ENCODE results near the gene TTC9.
A peak's percentile ranks its signal among the peaks of the same experiment; 100 is the strongest.

Gene TTC9

GRCh38 chr14:70646705-70647104 is 5.0 kb downstream of the TTC9 start:
- peaks cover 29% of the 10 kb centered on the region for H3F3A ChIP-seq (ENCODE audit: insufficient read depth)
- peaks cover 95% of the 10 kb centered on the region for H3K79me2 ChIP-seq (ENCODE audit: insufficient read depth, low read length)
- no peaks in the 10 kb centered on the region for H3K27me3 ChIP-seq (ENCODE audit: low read length)
- peak overlapping the region; percentile 96 for H3K4me2 ChIP-seq (ENCODE audit: low read depth, low read length, poor library complexity, severe bottlenecking)
- H4K20me1 ChIP-seq (ENCODE audit: low read depth, low read length): no peaks in the 10 kb centered on the region
- no peaks in the 10 kb centered on the region for H3K9me2 ChIP-seq (replicated peaks; ENCODE audit: insufficient read depth, low read length)
- peaks cover 18% of the 10 kb centered on the region for H3K36me3 ChIP-seq (ENCODE audit: low read length)
- H3K4me3 ChIP-seq (ENCODE audit: insufficient read depth, low read length, poor library complexity, severe bottlenecking): no peak overlapping the region
- no peak overlapping the region; the same call in 1 of the 2 replicates for H3K27ac ChIP-seq (ENCODE audit: low read depth, low read length)
- no peak for TF ChIP-seq EZH2phosphoT487 (conservative IDR thresholded peaks at IDR 0.05; ENCODE audit: low read length)
- TF ChIP-seq CTCF (IDR thresholded peaks at IDR 0.05; ENCODE audit: insufficient read depth, low read length, poor library complexity, severe bottlenecking): no peak
- no peak overlapping the region for H2AFZ ChIP-seq (ENCODE audit: low read depth, low read length, severe bottlenecking)
- H3K9ac ChIP-seq (ENCODE audit: low read length): no peak overlapping the region
- no peaks in the 10 kb centered on the region for H3K9me3 ChIP-seq (ENCODE audit: insufficient read depth, low read length)

GRCh38 chr14:70648346-70648745 is 6.6 kb downstream of the TTC9 start:
- Histone ChIP-seq H2AFZ (ENCODE audit: low read depth, low read length, severe bottlenecking) (no peak overlapping the region), H3K27ac (ENCODE audit: low read depth, low read length) (peak overlapping the region; percentile 50; the same call in 1 of the 2 replicates), H3K9me3 (ENCODE audit: insufficient read depth, low read length) (no peaks in the 10 kb centered on the region), H3K36me3 (ENCODE audit: low read length) (peaks cover 23% of the 10 kb centered on the region), H3K27me3 (ENCODE audit: low read length) (no peaks in the 10 kb centered on the region), H3F3A (ENCODE audit: insufficient read depth) (peaks cover 41% of the 10 kb centered on the region), H3K4me2 (ENCODE audit: low read depth, low read length, poor library complexity, severe bottlenecking) (no peak overlapping the region), H3K9ac (ENCODE audit: low read length) (no peak overlapping the region), H3K9me2 (replicated peaks; ENCODE audit: insufficient read depth, low read length) (no peaks in the 10 kb centered on the region), H3K4me3 (ENCODE audit: insufficient read depth, low read length, poor library complexity, severe bottlenecking) (no peak overlapping the region), H4K20me1 (ENCODE audit: low read depth, low read length) (no peaks in the 10 kb centered on the region), H3K79me2 (ENCODE audit: insufficient read depth, low read length) (peaks cover 98% of the 10 kb centered on the region)
- TF ChIP-seq EZH2phosphoT487 (conservative IDR thresholded peaks at IDR 0.05; ENCODE audit: low read length): no peak
- no peak for TF ChIP-seq CTCF (IDR thresholded peaks at IDR 0.05; ENCODE audit: insufficient read depth, low read length, poor library complexity, severe bottlenecking)

- no peak overlapping the region for H2AFZ ChIP-seq (ENCODE audit: low read depth, low read length, severe bottlenecking)
- H3K79me2 ChIP-seq (ENCODE audit: insufficient read depth, low read length): peaks cover 91% of the 10 kb centered on the region
Observed at GRCh38 chr14:70649803-70650202, 8.1 kb downstream of the TTC9 start.

More at GRCh38 chr14:70649803-70650202, 8.1 kb downstream of the TTC9 start:
- Histone ChIP-seq H3K4me2 (ENCODE audit: low read depth, low read length, poor library complexity, severe bottlenecking) (no peak overlapping the region), H3K27ac (ENCODE audit: low read depth, low read length) (peak overlapping the region; percentile 50), H3F3A (ENCODE audit: insufficient read depth) (peaks cover 56% of the 10 kb centered on the region), H4K20me1 (ENCODE audit: low read depth, low read length) (no peaks in the 10 kb centered on the region), H3K9ac (ENCODE audit: low read length) (no peak overlapping the region), H3K36me3 (ENCODE audit: low read length) (peaks cover 26% of the 10 kb centered on the region), H3K9me2 (replicated peaks; ENCODE audit: insufficient read depth, low read length) (no peaks in the 10 kb centered on the region), H3K27me3 (ENCODE audit: low read length) (no peaks in the 10 kb centered on the region), H3K4me3 (ENCODE audit: insufficient read depth, low read length, poor library complexity, severe bottlenecking) (no peak overlapping the region), H3K9me3 (ENCODE audit: insufficient read depth, low read length) (no peaks in the 10 kb centered on the region)
- TF ChIP-seq EZH2phosphoT487 (conservative IDR thresholded peaks at IDR 0.05; ENCODE audit: low read length): no peak
- TF ChIP-seq CTCF (IDR thresholded peaks at IDR 0.05; ENCODE audit: insufficient read depth, low read length, poor library complexity, severe bottlenecking): no peak
